ENCODE measurements around the gene SNX13. TPM values are rescaled to one million over a fixed set of nuclear protein-coding genes. Genes with fewer than 3 reads are reported as not detected.

SNX13 gene
- total and polyA plus RNA-seq, 9 of the 15 experiments (the other 6 are each of a cell fraction or from before 2014, with no cell fraction given) = 5.6 to 33.2 (median 25.4) TPM

- TF ChIP-seq MLLT1 (IDR thresholded peaks at IDR 0.05) (no peak), JUNB (CRISPR knock-in tag; conservative IDR thresholded peaks at IDR 0.05) (no peak), HCFC1 (IDR thresholded peaks at IDR 0.05; ENCODE audit: low read depth, low read length) (no peak), SMARCA4 (IDR thresholded peaks at IDR 0.05) (peak; percentile 55; the same call in 1 of the 2 replicates), KAT8 (IDR thresholded peaks at IDR 0.05; ENCODE audit: low read depth) (no peak), NCOA1 (IDR thresholded peaks at IDR 0.05; ENCODE audit: low read depth) (no peak), ZNF717 (CRISPR knock-in tag; IDR thresholded peaks at IDR 0.05) (no peak), CGGBP1 (CRISPR knock-in tag; IDR thresholded peaks at IDR 0.05) (no peak), DPF2 (IDR thresholded peaks at IDR 0.05) (peak; percentile 72), HDAC2 (IDR thresholded peaks at IDR 0.05) (0 out of 2 replicates have a peak, but pooled peaks have one; percentile 54), ZEB2 (IDR thresholded peaks at IDR 0.05) (0 out of 2 replicates have a peak, but pooled peaks have one; percentile 16), E2F3 (CRISPR knock-in tag; IDR thresholded peaks at IDR 0.05) (no peak), SFPQ (IDR thresholded peaks at IDR 0.05; ENCODE audit: low read depth, low read length) (no peak), ZNF174 (CRISPR knock-in tag; IDR thresholded peaks at IDR 0.05) (no peak), HNRNPK (IDR thresholded peaks at IDR 0.05; ENCODE audit: low read depth, low read length, poor library complexity, severe bottlenecking) (no peak), DIDO1 (tag; IDR thresholded peaks at IDR 0.05; ENCODE audit: low read depth) (no peak), RFX5 (IDR thresholded peaks at IDR 0.05; ENCODE audit: low read depth, low read length) (no peak), ZNF316 (IDR thresholded peaks at IDR 0.05) (peak; percentile 70), NFIC (IDR thresholded peaks at IDR 0.05) (0 out of 2 replicates have a peak, but pooled peaks have one; percentile 17), ZNF668 (CRISPR knock-in tag; IDR thresholded peaks at IDR 0.05) (no peak), ERF (CRISPR knock-in tag; IDR thresholded peaks at IDR 0.05) (no peak), POLR2AphosphoS5 (IDR thresholded peaks at IDR 0.05; ENCODE audit: control insufficient read depth, insufficient read depth, low read depth, low read length) (peak; percentile 45; the same call in 1 of the 2 replicates), TCF7 (IDR thresholded peaks at IDR 0.05; ENCODE audit: borderline replicate concordance) (no peak), ZNF449 (CRISPR knock-in tag; IDR thresholded peaks at IDR 0.05) (no peak), CEBPG (CRISPR knock-in tag; IDR thresholded peaks at IDR 0.05) (no peak), CEBPG (tag; conservative IDR thresholded peaks at IDR 0.05 in 1 of 2, IDR thresholded peaks at IDR 0.05 in 1 of 2) (no peak), ZZZ3 (IDR thresholded peaks at IDR 0.05) (no peak), SMC3 (conservative IDR thresholded peaks at IDR 0.05; ENCODE audit: insufficient read depth, low read depth, low read length) (no peak)
These were observed 540 bp downstream of the SNX13 start (continued) for GRCh38 chr7:17939606-17940301.

Measured in K562 (cell line).